ENCODE data around the gene SHROOM4.

Gene SHROOM4, protein sequence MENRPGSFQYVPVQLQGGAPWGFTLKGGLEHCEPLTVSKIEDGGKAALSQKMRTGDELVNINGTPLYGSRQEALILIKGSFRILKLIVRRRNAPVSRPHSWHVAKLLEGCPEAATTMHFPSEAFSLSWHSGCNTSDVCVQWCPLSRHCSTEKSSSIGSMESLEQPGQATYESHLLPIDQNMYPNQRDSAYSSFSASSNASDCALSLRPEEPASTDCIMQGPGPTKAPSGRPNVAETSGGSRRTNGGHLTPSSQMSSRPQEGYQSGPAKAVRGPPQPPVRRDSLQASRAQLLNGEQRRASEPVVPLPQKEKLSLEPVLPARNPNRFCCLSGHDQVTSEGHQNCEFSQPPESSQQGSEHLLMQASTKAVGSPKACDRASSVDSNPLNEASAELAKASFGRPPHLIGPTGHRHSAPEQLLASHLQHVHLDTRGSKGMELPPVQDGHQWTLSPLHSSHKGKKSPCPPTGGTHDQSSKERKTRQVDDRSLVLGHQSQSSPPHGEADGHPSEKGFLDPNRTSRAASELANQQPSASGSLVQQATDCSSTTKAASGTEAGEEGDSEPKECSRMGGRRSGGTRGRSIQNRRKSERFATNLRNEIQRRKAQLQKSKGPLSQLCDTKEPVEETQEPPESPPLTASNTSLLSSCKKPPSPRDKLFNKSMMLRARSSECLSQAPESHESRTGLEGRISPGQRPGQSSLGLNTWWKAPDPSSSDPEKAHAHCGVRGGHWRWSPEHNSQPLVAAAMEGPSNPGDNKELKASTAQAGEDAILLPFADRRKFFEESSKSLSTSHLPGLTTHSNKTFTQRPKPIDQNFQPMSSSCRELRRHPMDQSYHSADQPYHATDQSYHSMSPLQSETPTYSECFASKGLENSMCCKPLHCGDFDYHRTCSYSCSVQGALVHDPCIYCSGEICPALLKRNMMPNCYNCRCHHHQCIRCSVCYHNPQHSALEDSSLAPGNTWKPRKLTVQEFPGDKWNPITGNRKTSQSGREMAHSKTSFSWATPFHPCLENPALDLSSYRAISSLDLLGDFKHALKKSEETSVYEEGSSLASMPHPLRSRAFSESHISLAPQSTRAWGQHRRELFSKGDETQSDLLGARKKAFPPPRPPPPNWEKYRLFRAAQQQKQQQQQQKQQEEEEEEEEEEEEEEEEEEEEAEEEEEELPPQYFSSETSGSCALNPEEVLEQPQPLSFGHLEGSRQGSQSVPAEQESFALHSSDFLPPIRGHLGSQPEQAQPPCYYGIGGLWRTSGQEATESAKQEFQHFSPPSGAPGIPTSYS (N-terminal part only)

DNA sequence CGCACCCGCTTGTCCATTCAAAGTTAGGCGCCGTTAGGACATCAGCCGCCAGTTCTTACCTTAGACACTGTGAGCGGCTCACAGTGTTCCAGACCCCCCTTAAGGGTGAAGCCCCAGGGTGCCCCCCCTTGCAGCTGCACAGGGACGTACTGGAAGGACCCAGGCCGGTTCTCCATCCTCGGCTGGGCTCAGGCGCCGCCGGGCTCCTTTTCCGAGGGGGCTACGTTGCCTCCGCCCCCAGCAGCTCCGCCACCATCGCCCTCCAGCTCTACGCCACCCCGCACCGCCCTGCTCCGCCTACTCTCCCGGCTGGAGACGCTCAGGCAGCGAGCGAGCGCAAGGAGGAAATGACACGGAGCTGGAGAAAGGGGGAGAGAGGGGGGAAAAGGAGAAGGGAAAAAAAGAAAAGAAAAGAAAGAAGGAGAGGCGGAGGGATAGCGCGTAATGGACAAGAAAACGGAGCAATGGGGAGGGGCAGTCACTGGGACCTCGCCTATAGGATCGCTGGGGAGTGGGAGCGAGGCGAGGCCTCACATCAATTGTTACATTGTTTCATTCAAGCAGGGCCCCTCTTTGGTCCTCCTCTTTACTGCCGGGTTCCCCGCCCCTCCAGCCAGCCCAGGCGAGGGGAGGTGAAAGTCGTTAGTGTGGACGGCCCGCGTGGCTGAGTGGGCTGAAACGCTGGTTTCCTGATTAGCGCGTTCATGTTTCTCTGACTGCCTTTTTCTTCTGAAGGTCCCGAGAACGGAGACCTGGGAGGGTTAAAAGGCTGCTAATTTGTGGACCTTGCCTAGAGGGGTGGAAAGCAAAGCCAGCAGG lies at the start of gene SHROOM4:
SHROOM4 (minus strand) TSS at position 352 of the 819 bp plus-strand sequence; CDS start at position 176, 176 bp downstream.
- no peak for DNase-seq

DNA sequence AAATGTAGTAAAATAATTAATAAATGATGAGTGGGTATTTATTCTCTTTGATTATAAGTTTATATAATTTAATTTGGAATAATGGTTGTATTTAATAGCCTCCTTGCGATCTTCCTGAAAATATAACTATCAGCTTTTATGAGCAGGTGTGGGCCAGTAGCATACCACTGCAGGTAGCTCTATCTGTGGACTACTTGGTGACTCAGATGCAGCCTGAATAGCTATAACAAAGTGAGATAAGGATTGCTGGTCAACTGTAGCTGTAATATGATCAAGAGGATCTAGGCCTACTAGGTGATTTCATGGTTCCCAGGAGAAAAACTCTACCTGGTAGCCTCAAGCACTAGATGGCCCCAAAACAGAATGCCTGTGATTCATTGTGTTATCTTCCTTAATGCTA lies 49.5 kb upstream of the SHROOM4 start:
- no peak for DNase-seq

DNA sequence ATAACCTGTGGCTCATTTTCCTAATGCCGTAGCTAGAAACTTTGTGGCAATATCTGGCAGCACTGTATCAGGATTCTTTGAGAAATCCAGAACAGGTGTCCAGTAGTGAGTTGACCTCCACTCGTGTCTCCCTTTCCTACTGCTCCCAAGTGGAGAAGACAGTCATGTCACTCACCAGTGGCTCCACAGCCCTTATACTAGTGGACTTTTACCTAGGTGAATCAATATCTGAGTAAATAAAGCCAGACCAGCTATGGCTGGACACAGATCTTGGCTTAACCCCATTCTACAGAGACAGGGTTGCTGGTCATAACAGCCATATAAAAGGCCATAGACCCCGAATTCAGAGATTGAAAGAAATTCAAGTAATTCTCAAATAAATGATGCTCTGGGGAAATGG lies 46.5 kb upstream of the SHROOM4 start:
- no peak for DNase-seq

DNA sequence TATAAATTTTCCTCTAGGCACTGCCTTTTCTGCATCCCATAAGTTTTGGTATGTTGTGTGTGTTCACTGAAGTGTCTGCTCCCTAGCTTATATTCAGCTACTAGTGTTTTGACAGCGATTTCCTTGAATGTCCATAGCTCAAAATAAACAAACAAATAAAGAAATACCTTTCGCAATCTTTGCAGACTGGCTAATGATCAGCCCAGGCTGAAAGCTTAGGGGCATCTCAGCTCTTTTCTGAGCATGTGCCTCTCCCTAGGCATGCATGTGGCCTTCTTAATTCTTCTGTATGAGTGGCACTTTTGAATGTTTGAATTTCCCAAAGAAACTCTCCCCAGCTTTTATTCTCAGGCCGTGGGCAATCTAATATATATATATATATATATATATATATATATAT lies 44.6 kb upstream of the SHROOM4 start:
- DNase-seq: no peak

DNA sequence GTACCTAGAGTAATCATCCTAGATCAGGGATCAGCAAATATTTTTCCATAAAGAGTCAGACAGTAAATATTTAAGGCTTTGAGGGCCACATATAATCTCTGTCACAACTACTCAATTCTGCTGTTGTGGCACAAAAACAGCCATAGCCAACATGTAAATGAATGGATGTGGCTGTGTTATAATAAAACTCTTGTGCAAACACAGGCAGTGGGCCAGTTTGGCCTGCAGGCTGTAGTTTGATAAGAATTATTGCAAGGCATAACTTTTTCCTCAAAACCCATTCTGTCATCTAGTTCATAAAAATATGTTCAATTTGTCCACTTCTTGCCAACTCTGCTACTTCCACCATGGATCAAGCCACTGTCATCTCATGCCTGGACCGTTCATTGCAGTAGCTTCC lies 39.4 kb upstream of the SHROOM4 start:
- no peak for DNase-seq

DNA sequence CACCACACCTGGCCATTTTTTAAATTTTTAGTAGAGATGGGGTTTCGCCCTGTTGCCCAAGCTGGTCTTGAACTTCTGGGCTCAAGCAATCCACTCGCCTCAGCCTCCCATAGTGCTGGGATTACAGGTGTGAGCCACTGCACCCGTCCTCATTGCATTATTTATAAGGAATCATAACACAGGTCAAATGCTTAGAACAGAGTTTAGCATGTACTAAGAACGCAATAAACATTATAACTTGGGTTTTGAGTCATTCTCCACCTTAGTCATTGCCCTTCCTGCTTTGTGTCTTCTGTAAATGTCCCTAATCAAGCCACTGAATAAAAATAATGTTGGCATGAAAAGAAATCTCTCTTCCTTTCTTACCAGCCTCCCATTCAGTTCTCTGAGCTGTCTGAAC lies 38.5 kb upstream of the SHROOM4 start:
- no peak for DNase-seq

DNA sequence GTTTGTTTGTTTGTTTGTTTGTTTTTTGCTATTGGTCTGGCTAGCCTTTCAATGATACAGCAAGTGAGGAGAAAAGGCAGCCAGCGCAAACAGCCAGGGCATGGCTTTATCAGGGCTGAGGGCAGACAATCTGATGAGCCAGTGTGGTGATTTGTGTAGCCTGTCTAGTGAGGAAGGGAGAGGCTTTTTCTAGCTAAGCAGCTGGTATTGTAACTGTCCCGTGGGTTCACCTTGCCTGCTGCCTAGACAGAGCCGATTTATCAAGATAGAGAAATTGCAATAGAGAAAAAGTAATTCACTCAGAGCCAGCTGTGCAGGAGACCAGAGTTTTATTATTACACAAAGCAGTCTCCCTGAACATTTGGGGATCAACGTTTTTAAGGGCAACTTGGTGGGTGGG lies 28.2 kb upstream of the SHROOM4 start:
- DNase-seq: no peak

DNA sequence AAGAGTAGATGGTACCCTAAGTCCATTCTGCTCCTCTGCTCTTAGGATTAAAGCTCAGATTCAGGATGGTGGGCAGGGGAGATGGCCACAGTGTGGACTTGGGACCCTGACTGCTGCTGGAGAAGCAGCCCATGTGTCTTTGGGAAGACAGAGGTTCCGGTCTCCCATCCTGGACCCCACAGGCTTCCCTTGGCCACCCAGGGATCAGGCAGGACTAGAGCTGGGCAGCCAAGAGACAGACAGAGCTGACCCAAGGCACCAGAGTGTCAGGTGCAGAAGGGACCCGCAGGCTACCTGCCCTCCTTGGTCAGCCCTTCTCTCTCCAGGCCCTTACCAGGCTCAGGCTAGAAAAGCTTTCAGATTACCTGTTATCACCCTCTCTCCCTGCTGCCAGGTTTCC lies 25.7 kb upstream of the SHROOM4 start:
- no peak for DNase-seq

DNA sequence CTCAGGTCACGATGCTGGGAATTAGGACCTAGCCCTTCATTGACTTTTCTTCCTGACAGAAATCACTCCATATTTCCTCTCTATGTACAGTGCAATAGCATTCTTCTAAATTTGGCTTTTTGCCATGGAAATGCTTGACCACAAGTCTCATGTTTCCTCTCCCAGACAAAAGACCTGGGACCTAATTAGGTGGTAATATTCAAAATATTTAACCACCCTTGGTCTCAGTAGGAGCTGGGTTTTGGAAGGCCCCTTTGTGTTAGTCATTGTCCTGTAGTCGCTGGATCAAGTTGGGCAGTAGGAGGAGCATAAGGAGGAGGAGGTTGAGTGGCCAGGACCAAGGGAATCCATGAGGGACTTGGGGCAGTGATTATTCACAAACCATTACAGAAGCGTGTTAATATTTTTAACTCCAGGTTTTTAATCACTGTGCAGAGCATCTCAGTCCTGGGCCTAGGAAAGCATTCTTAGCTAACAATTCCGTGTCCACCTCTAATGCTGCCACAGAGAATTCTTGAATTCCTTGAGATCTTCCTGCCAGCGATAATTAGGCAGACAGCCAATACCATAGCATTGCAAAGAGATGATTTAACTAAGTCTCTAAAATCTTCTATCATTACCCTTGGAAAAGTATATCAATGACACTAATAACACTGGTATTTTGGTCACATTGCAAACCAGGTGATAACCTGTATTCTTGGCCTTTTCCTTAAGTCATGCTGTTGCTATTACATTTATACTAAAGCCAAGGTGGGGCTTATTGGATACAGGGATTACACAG lies 25.0 kb upstream of the SHROOM4 start:
- no peak for DNase-seq

DNA sequence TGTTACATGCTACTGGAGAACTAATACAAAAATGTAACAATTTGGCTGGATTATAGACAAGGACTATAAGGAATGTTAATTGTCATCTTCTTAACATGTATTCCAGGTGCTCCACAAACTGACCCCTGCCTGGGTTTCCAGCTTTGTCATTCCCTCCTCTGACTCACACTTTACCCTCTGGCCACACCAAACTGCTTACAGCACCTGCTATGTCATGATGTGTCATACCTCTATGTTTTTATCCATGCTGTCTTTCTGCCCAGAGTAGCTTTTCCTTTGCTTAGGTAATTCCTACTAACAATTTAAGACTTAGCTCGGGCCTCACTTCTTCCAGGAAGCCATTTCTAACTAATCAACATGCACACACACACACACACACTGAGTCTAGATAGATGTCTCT lies 14.0 kb upstream of the SHROOM4 start:
- no peak for DNase-seq

DNA sequence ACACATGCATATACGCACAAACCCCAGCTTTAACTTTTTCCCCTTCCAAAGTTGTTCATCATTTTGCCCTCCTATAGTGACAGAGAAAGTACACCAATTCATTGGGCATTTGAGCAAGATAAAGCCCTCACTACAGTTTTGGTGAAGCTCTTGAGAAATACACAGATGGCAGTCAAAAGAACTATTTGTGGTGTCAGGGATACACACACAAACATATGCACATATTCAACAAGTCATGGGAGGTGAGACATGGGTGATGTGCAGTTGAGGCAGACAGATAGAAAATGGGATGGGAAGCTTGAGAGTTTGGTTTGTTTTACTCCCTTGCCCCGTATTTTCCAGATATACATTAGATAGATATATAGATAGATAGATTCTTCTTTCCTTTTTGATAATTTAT lies 11.8 kb upstream of the SHROOM4 start:
- DNase-seq: no peak

DNA sequence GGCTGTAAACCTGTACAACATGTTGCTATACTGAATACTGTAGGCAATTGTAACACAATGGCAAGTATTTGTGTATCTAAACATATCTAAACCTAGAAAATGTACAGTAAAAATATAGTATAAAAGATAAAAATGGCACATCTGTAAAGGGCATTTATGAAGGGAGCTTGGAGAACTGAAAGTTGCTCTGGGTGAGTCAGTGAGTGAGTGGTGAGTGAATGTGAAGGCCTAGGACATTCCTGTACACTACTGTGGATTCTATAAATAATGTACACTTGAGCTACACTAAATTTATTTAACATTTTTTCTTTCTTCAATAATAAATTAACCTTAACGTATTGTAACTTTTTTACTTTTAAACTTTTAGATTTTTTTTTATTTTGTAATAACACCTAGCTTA lies 5.0 kb upstream of the SHROOM4 start:
- no peak for DNase-seq

DNA sequence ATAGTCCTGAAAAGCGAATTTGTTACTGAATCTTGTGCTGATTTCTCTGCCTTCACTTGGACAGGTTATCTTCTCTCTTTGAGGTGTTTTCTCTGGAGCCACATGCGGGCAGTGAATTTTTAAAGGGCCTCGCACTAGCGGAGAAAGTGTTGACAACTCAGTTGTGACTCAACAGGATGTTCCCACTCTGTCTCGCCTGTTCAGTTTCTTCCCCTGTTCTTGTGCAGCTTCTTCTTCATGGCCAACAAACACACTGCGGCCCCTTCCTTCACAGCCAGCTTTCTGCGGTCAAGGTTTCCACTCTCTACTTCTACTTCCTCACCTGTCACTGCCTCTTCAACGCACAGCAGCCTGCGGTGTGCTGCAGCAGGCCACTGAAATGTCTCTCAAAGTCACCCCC lies 1.1 kb upstream of the SHROOM4 start:
- DNase-seq: no peak

DNA sequence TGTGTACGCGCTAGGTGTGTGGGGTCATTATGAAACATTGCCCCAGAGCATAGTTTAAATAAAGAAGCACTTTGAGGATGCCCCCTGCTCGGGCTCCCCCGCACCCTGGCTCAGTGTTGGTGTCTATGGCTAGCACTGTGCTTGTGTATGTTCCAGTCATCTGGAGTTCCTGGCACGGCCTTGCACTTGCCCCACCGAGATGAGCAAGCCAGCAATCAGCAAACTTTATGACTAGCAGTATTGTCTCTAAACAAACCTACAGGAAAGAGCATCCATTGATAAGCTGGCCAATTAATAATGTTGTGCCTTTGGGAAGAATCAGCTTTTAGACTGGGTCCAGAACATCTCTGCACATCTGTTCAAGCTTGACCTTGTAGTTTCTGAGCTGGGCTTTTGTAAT lies 707 bp upstream of the SHROOM4 start:
- DNase-seq: no peak

DNA sequence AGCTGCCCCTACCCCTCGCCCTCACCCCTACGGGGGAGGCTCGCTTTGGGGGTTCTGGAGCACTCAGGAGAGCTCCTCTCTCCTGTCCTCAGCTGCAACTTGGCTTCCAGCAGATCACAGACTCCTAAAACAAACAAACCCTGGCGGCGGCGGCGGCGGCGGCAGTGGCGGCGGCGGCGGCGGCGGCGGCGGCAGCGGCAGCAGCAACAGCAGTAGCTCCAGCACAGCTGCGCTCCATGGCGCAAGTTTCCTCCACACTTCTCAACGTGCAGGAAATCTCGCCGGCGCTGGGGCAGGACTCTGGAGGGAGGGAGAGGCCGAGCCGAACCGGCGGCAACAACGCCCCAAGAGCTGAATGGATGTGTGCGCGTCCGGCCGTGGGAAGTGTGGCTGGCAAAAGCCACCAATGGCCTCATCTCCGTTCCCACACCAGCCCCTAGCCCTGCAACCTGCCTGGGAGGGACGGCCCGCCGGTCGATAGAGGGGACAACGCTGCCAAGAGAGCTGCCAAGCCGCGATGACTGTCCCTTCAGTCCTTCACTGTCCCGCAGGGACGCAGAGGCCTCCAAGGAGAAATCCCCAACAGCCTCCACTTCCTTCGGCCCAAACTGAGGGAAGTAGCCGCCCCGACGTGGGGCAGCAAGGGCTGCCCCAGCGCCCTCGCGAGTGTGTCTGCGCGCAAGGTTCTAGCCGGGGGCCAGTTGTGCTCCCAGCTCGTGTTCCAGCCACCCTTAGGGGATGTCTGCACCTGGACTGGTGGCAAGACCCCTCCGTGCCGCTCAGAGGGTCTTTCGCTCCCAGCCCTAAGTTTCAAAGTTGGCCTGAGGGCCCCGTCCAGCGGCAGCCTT lies 775 bp downstream of the SHROOM4 start:
- no peak for DNase-seq

DNA sequence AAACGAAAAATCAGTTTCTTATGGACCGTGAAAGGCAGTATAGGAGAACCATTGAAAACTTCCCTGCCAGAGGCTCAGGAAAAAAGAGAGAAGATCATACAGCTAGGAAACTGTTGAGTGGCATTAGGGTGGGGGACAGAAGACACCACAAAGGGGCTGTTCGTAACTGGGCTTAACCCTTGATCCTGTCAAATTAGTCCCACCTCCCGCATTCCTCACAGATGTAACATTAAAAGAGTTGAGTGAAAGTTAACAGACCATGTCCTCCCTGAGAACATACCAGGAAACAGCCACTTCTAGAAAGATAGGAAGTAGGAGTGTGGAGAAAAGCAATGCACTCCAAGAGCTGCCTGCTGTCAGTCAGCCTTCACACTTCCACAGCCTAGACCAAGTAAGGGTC lies 8.7 kb downstream of the SHROOM4 start:
- no peak for DNase-seq

DNA sequence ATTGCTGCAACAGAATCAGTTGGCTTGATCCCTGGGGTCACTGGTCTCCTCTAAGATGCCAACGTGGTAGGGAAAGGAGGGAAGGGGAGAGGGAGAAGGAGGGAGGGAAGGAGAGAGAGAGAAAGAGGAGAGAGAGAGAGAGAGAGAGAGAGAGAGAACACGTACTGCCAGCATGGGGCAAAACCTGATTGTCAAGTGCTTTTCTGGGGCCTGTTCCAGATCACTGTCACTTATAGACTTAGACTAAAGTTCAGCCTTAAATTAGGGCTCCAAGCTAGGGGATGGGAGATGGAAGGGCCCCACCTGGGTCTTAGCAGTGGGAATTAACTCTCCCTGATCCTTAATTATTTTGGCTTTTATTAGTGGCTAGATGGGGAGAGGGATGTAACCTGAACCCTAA lies 12.9 kb downstream of the SHROOM4 start:
- DNase-seq: no peak

DNA sequence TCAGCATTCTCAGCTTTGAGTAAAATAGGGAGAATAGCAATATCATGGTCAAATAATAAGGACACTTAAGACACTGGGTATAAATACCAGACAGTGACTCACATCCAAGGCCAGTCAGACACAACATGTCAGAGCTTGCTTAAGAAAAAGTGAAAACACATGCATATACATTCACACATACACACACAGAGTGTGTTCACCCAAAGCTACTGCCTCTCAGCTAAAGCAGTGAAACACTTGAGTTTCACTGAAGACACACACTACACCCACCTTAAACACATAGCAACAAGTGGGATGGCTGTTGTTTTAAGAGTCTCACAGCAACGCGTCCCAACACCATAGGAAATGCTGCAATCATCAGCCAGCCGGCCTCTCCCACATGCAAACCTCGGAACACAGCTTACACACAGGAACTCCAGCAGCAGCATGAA lies 14.4 kb downstream of the SHROOM4 start:
- no peak for DNase-seq

DNA sequence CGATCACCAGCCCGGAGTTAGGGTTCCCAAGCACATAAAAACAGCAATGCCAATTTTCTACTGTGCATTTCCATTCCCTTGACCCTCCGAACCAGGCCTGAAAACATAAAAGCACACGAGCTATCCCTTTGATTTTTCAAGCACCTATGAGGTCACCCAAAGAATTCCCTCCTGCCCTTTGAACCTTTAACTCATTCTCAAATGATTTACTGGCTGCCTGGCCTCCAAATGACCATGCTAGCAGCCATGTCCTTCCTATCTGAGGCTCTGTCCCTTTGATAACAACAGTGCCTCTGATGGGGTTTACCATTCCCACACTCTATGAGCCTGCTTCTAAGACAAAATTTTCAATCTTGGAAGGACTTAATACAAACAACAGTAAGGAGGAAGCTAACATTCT lies 15.2 kb downstream of the SHROOM4 start:
- DNase-seq: no peak

DNA sequence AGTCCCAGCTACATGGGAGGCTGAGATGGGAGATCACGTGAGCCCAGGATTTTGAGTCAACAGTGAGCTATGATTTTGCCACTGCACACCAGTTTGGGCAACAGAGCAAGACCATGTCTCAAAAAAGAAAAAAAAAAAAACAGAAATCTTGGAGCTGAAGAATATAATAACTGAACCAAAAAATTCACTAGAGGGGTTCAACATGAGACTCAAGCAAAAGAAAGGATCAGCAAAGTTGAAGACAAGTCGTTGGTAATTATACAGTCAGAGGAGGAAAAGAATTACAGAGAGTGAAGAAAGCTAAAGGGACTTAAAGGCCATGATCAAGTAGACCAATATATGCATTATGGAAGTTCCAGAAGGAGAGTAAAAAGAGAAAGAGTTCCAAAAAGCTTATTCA lies 26.9 kb downstream of the SHROOM4 start:
- DNase-seq: no peak

DNA sequence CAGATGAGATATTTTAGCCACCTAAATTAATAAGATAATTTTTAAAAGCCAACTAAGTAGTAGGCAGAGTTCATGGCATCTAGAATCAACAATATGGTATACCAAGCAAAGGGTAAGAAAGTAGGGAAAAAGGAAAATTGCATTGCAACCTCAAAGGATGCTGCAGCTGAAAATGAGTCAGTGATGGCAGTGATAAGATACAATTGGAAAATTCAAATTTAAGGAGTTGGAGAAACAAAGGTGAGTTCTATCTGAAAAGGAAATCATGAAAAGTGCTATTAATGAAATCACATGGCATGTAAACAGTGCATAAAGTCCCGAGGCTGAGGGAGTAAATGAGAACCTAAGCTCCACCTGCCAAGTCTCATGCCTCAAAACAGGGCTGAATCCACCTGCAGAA lies 33.9 kb downstream of the SHROOM4 start:
- no peak for DNase-seq
